Stimulated activated effector memory CD8-positive, alpha-beta T cell treated with anti-CD3 and anti-CD28 coated beads, Interleukin-12 subunit alpha, Interleukin-12 subunit beta, amount 100 ng/mL, for 72 hours (primary cell): ENCODE data around the gene CHD9.

Experiments
- ATAC-seq: fragments of 150-1000 bp; cut with Tn5 transposase; 2 replicates; pipeline ENCODE4 v1.10.0; 2021
- DNase-seq, 2 donors: peaks; one replicate each; pipeline ENCODE4 v3.0.0; 2021 to 2022; ENCODE audit warnings: low spot score in 2 of 2
- H3K27ac Mint-ChIP-seq: one replicate; pipeline ENCODE4 v1.8.0; 2022; ENCODE audit warnings: mild to moderate bottlenecking, mixed read lengths
- H3K36me3 Mint-ChIP-seq: one replicate; pipeline ENCODE4 v1.8.0; 2022; ENCODE audit warnings: mild to moderate bottlenecking, mixed read lengths
- H3K4me1 Mint-ChIP-seq: one replicate; pipeline ENCODE4 v1.8.0; 2022; ENCODE audit warnings: mixed read lengths
- H3K4me3 Mint-ChIP-seq: one replicate; pipeline ENCODE4 v1.8.0; 2022; ENCODE audit warnings: mild to moderate bottlenecking, mixed read lengths
- H3K9me3 Mint-ChIP-seq: one replicate; pipeline ENCODE4 v1.8.0; 2022; ENCODE audit warnings: mixed read lengths

The CHD9 gene

DNA sequence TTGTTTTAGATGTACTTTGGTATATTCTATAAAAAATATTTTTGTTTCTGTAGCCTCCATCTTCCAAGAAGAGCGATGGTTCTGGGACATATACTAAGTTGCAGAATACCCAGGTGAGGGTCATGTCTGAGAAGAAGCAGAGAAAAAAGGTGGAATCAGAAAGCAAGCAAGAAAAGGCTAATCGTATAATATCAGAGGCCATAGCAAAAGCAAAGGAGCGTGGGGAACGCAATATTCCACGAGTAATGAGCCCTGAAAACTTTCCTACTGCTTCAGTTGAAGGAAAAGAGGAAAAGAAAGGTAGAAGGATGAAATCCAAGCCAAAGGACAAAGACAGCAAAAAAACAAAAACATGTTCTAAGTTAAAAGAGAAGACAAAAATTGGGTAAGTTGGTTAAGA lies 154.6 kb downstream of the CHD9 start:
- Mint-ChIP-seq H3K4me3 (peak overlapping the region; percentile 26), H3K9me3 (no peaks in the 10 kb centered on the region), H3K4me1 (peaks cover 26% of the 10 kb centered on the region), H3K27ac (no peak overlapping the region), H3K36me3 (no peaks in the 10 kb centered on the region)
- DNase-seq (no peak), ATAC-seq (no peak)

DNA sequence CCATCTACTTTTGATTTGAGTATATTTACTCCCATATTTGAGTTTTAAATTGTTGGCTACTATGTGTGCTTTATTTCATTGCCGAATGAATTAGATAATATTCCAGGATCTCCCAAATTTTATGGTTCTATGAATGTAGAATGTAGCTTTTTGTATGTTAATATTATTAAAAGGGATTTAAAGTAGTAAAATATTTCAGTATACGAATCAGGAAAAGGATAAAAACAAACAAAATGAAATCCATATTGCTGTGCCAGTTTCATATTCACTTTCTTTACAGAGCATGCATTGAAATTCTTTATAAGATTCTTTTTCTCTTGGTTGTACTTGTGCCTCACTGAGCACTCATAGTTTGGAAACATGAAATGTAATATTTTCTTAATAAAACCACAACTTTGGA lies 155.1 kb downstream of the CHD9 start:
- ATAC-seq, result no peak
- Mint-ChIP-seq H3K4me3 (peak overlapping the region; percentile 26), H3K27ac (no peak overlapping the region)

DNA sequence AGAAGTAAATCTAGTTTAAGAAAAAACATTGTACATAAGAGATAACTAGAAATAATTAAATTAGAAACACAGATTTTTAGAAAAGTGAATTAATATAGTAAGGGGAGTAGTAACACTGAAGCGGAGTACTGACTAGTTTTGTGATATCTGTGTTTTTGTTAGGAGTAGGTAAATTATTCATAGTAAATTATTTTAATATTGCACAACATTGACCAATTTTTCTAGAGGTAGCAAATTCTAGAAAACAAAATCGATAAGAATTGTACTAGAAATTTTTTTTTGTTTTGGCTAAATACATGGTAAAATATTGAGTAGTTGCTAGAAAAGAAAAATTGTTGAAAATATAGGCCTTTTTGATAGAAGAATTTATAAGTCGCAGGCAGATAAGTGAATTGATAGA lies 156.5 kb downstream of the CHD9 start:
- no peak overlapping the region for H3K27ac Mint-ChIP-seq

More for the DNA sequence above, 155.1 kb downstream of the CHD9 start:
- Mint-ChIP-seq H3K36me3 (no peaks in the 10 kb centered on the region), H3K4me1 (peaks cover 26% of the 10 kb centered on the region), H3K9me3 (no peaks in the 10 kb centered on the region)
- no peak for DNase-seq

DNA sequence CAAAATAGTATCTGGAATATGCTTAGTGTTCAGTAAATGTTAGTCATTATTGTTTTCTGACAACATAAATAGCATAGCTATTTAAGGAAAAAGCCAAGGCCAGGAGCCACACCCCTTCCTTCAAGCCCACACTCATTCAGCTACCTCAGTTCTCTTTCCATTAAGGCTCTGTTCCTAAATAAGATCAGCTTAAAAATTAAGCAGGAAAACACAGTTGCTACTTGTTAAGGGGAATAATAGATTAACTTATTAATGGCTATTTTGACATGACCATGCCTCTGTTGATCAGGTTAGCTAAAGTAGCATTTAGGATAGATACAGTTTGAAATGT lies 158.1 kb downstream of the CHD9 start:
- no peak for DNase-seq
- H3K4me3 Mint-ChIP-seq, result no peak overlapping the region
- no peak overlapping the region for H3K27ac Mint-ChIP-seq
- H3K36me3 Mint-ChIP-seq, result peaks cover 4% of the 10 kb centered on the region
- H3K4me1 Mint-ChIP-seq, result peaks cover 16% of the 10 kb centered on the region
- no peak for ATAC-seq
- H3K9me3 Mint-ChIP-seq, result no peaks in the 10 kb centered on the region

More for the DNA sequence above, 156.5 kb downstream of the CHD9 start:
- Mint-ChIP-seq H3K36me3 (no peaks in the 10 kb centered on the region), H3K4me3 (no peak overlapping the region), H3K4me1 (peaks cover 26% of the 10 kb centered on the region), H3K9me3 (no peaks in the 10 kb centered on the region)
- no peak for ATAC-seq
- no peak for DNase-seq

DNA sequence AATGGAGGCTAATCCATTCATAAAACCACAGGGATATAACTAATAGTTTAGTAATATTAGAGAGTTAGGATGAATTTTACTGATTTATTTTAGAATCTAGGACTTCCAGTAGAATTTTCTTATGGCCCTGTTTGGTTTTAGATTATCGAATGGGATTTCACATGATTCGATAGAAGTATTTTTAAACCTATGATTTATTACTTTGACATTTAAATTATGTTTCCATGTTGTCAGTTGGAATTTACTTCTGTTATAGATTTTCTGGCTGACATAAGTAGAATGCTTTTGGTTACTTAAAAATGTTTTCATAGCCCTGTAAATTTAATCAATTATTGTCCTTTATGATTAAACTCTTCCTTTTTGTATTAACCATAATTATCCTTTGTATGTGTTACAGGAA lies 158.8 kb downstream of the CHD9 start:
- H3K9me3 Mint-ChIP-seq, result no peaks in the 10 kb centered on the region
- H3K27ac Mint-ChIP-seq, result no peak overlapping the region
- peaks cover 10% of the 10 kb centered on the region for H3K4me1 Mint-ChIP-seq
- H3K36me3 Mint-ChIP-seq, result peaks cover 6% of the 10 kb centered on the region
- DNase-seq (no peak), ATAC-seq (no peak)
- no peak overlapping the region for H3K4me3 Mint-ChIP-seq

DNA sequence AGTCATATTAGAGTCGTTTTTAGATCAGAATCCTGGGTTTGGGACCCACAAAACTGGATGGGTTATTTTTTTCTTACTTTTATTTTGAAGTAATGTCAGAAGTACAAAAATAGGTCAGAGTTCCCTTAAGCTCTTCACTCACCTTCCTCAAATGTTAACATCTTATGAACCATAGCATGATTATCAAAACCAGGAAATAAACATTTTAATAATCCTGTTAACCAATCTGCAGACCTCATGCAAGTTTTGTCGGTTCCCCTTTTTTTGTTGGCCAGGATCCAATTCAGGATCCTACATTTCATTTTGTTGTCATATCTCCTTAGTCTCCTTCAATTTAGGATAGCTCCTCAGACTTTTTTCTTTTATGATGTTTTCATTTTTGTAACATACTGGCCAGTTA lies 162.0 kb downstream of the CHD9 start:
- Mint-ChIP-seq H3K27ac (no peak overlapping the region), H3K9me3 (no peaks in the 10 kb centered on the region), H3K4me1 (peaks cover 5% of the 10 kb centered on the region), H3K4me3 (no peak overlapping the region), H3K36me3 (peaks cover 6% of the 10 kb centered on the region)
- ATAC-seq (no peak), DNase-seq (no peak)

DNA sequence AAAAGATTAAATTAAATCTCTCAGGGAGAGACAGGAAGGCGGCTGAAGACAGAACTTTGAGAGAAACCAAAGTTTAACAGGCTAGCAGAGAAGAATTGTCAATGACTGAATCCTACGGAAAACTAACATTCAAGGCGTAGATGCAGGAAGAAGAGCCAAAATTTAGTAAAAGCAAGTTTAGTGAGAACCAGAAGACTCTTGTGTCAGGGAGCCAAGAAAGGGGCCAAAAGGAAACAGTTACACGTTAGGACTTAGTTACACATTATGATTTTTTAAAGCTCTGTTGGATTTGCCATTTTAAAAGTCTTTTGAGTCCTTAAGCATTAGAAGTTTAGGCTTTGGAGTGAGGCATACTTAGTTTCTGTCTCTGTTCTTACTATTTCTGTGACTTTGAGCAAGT lies 164.6 kb downstream of the CHD9 start:
- DNase-seq (no peak), ATAC-seq (no peak)
- H3K4me3 Mint-ChIP-seq, result no peak overlapping the region
- no peaks in the 10 kb centered on the region for H3K9me3 Mint-ChIP-seq
- no peak overlapping the region for H3K27ac Mint-ChIP-seq
- H3K4me1 Mint-ChIP-seq, result no peaks in the 10 kb centered on the region
- peaks cover 17% of the 10 kb centered on the region for H3K36me3 Mint-ChIP-seq

DNA sequence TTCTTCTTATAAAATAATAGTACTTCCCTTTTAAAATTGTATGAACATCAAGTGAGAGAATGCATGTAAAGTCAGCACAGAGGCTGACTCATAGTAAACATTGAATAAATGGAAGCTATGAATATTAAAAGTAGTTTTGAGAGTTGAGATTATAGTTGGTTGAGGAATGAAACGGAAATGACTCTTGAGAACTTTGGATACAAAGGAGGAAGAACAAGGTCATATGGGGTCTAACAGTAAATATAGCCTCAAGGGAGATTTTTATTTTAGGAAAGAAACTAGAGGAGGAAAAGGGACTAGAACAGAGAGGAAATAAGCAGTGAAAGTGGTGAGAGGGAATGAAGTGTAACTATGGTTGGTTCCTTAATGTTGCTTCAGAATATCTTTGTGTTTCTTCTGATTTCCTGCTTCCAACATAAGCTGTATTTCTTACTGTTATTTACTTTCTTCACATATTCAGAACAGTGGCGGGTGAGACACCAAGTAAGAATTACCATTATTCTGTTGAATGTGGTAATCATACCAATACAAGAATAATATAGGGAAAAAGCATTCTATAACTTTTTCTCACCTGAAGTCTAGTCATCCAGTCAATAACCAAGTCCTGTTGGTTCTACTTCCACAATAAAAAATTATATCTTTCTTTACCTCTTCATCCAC lies 165.1 kb downstream of the CHD9 start:
- DNase-seq, result no peak

DNA sequence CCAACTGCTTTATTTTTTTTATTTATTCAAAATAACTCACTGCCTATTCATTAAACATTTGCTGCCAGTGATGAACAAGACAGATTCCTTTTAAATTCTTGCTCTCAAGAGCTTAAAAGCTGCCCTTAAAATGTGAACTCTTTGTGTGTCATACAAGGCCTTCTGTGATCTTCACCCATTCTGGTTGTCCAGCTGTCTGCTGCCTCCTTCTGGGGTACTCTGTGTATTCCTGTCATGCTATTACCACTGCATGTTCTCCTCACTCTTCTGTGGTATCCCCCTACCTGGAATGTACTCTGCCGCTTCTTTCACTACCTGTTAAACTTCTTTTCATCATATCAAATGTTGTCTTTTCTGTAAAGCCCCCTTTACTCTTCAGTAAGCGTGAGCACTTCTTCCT lies 165.8 kb downstream of the CHD9 start:
- DNase-seq (no peak), ATAC-seq (peak; percentile 47)
- Mint-ChIP-seq H3K4me3 (no peak overlapping the region), H3K9me3 (no peaks in the 10 kb centered on the region), H3K36me3 (peaks cover 23% of the 10 kb centered on the region), H3K27ac (no peak overlapping the region), H3K4me1 (no peaks in the 10 kb centered on the region)

More for the DNA sequence above, 165.1 kb downstream of the CHD9 start:
- H3K9me3 Mint-ChIP-seq, result no peaks in the 10 kb centered on the region
- H3K4me3 Mint-ChIP-seq, result no peak overlapping the region
- no peak overlapping the region for H3K27ac Mint-ChIP-seq
- peaks cover 19% of the 10 kb centered on the region for H3K36me3 Mint-ChIP-seq
- ATAC-seq, result no peak
- H3K4me1 Mint-ChIP-seq, result no peaks in the 10 kb centered on the region

DNA sequence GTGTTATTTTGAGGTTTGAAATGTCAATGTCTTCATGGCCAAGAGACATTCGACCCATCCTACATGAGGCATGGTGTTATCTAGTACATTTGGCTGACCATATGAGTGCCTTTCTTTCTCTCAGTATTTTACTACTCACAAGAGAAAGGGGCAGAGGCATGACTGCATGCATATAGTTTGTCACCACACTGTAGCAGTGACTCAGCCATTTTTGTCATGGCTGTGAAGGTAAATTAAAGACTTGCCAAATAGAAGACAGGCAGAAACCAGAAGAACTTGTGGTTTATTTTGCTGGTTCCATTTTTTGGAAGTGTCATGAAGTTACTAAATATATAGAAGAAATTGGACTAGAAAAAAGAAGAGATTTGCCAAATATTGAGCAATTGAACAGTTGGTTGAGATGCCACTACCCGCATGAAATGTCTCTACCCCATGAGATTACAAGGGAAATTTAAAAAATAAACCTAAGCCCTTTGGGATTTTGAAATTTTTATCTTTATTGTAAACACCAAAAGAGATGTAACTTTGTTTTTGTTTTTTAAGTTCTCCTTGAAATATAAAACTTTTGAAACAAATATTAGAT lies 170.3 kb downstream of the CHD9 start:
- ATAC-seq, result peak; percentile 72
- no peaks in the 10 kb centered on the region for H3K4me1 Mint-ChIP-seq
- no peak overlapping the region for H3K4me3 Mint-ChIP-seq
- H3K9me3 Mint-ChIP-seq, result no peaks in the 10 kb centered on the region
- H3K27ac Mint-ChIP-seq, result no peak overlapping the region
- peaks cover 59% of the 10 kb centered on the region for H3K36me3 Mint-ChIP-seq
- no peak for DNase-seq

DNA sequence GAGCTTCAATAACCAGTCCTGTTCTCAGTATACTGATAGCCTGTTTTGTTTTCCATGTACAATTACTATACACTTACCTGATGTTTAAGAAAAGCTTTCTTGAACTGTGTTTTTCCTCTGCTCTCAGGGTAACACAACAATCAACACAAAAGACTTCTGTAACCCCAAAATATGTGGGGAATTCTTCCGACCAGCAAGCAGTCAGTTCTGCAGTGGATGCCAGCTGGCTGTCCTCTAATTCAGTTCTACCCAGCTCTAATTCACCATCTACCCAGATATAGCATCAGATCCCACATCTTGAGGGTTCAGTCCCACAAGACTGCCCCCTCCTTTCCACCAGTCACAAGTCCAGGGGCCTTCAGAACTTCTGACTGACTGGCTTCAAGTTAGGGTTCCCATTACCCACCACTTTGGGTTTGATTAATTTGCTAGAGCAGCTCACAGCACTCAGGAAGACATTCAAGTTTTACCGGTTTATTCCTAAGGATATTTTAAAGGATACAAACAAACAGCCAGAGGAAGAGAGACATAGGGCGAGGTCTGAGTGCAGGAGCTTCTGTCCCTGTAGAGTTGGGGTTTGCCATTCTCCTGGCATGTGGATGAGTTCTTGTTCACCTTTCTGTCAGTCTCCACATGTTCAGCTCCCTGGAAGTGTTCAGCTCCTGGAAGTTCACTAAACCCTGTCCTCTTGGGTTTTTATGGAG lies 178.2 kb downstream of the CHD9 start:
- DNase-seq, result no peak
- H3K27ac Mint-ChIP-seq, result no peak overlapping the region

DNA sequence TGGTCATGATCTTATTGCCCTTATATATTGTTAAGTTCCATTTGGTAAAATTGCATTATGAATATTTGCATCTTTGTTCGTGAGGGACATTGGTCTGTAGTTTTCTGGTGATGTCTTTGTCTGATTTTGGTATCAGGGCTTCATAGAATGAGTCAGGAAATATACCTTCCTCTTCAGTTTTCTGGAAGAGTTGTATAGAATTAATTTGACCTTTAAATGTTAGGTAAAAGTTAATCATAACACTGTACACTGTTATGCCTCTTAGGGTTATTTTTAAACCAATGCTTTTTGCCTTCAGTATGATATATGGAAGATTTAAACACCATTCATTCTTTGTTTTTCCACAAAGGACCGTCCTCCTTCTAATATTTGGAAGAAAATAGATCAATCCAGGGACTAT lies 180.0 kb downstream of the CHD9 start:
- H3K4me3 Mint-ChIP-seq, result no peak overlapping the region
- peaks cover 86% of the 10 kb centered on the region for H3K36me3 Mint-ChIP-seq
- no peaks in the 10 kb centered on the region for H3K4me1 Mint-ChIP-seq
- ATAC-seq, result no peak
- no peaks in the 10 kb centered on the region for H3K9me3 Mint-ChIP-seq
- no peak for DNase-seq
- no peak overlapping the region for H3K27ac Mint-ChIP-seq

More for the DNA sequence above, 178.2 kb downstream of the CHD9 start:
- H3K4me1 Mint-ChIP-seq, result no peaks in the 10 kb centered on the region
- no peak for ATAC-seq
- no peaks in the 10 kb centered on the region for H3K9me3 Mint-ChIP-seq
- H3K4me3 Mint-ChIP-seq, result no peak overlapping the region
- H3K36me3 Mint-ChIP-seq, result peaks cover 86% of the 10 kb centered on the region

DNA sequence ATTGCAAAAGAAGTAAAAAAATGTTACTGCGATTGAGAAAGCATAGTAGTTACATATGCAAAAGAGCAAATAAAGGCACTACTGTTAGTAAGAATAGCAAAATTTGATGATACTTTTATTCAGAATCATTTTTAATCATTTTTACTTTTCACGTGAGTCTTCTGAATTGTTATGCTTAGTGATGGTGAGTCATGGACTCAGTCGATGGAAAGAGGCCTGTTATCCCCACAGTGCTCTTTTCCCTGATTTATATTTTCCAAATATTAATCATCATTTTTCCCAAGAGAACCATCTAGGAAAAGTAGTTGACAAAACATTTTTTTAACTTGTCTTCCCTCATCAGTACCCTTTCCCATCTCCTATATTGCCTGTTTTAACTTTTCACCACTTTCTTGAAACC lies 181.1 kb downstream of the CHD9 start:
- H3K4me3 Mint-ChIP-seq, result no peak overlapping the region
- no peaks in the 10 kb centered on the region for H3K9me3 Mint-ChIP-seq
- DNase-seq (no peak), ATAC-seq (no peak)
- no peaks in the 10 kb centered on the region for H3K4me1 Mint-ChIP-seq
- H3K36me3 Mint-ChIP-seq, result peaks cover 76% of the 10 kb centered on the region
- no peak overlapping the region for H3K27ac Mint-ChIP-seq

DNA sequence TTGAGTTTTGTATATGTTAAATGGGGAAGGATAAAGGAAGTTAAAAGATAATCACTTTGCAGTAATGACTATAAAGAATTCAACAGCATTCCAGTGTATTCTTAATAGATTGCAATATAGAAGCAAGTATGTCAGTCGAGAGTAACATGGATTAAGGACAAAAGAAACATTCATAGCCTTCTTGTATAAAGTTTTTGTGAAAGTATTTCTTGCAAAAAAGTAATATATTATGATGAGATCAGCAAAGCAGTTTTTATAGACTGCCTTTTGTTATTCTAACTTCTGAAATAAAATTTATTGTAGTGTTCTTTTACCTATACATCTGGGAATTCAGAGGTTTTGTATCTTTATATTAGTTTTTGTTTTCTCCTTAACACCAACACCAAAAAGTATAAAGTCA lies 194.5 kb downstream of the CHD9 start:
- Mint-ChIP-seq H3K4me3 (no peak overlapping the region), H3K9me3 (no peaks in the 10 kb centered on the region), H3K36me3 (peaks cover 77% of the 10 kb centered on the region), H3K27ac (no peak overlapping the region), H3K4me1 (no peaks in the 10 kb centered on the region)
- DNase-seq (no peak), ATAC-seq (no peak)

DNA sequence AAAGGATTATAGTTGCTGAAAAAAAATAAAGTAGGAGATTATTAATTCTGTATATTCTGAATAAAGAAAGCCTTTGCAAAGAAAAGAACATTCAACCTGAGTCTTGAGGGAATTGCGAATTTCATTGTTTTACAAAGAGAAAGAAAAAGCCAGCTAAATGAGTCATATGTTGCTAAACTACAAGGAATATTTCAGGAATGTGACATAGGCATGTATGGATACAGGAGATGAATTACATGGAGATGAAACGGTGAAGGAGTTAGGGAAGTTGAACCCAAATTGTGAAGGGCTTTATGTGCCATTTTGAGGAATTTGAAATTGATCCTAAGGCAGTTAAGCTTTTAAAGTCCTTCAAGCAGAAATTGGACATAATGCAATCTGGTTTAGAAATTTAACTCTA lies 202.2 kb downstream of the CHD9 start:
- ATAC-seq, result no peak
- no peaks in the 10 kb centered on the region for H3K4me1 Mint-ChIP-seq
- no peaks in the 10 kb centered on the region for H3K9me3 Mint-ChIP-seq
- H3K4me3 Mint-ChIP-seq, result no peak overlapping the region
- H3K27ac Mint-ChIP-seq, result no peak overlapping the region
- H3K36me3 Mint-ChIP-seq, result peaks cover 64% of the 10 kb centered on the region
- no peak for DNase-seq

DNA sequence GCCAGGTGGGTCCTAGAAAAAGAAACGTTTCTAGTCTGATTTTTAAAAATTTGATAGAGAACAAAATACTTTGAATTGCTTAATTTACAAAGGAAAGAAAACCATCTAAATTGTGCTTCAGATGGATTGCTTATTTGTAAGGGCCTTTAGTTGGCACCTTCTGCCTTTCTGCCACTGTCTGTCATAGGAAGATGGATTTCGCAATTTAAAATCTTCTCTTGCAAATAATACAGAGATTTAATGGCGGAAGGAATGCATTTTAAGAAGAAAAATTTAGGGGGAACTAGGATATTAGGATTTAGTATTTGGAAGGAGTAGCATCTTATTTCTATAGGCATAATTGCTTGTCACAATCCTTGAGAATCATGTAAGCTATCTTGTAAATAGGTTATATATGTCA lies 204.0 kb downstream of the CHD9 start:
- no peak for ATAC-seq
- Mint-ChIP-seq H3K9me3 (no peaks in the 10 kb centered on the region), H3K4me3 (no peak overlapping the region), H3K27ac (no peak overlapping the region), H3K36me3 (peaks cover 72% of the 10 kb centered on the region), H3K4me1 (no peaks in the 10 kb centered on the region)
- no peak for DNase-seq
